Measurements from ENCODE around the gene IAH1.
A peak's percentile ranks its signal among the peaks of the same experiment; 100 is the strongest.

IAH1 gene, protein sequence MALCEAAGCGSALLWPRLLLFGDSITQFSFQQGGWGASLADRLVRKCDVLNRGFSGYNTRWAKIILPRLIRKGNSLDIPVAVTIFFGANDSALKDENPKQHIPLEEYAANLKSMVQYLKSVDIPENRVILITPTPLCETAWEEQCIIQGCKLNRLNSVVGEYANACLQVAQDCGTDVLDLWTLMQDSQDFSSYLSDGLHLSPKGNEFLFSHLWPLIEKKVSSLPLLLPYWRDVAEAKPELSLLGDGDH

GRCh38 chr2:9474361-9475057, at the start of gene IAH1:
TSS of gene IAH1 (plus strand) at chr2:9474551. CDS start at chr2:9474567, 16 bp downstream.
- DNase-seq = peak; percentile 76

DNA sequence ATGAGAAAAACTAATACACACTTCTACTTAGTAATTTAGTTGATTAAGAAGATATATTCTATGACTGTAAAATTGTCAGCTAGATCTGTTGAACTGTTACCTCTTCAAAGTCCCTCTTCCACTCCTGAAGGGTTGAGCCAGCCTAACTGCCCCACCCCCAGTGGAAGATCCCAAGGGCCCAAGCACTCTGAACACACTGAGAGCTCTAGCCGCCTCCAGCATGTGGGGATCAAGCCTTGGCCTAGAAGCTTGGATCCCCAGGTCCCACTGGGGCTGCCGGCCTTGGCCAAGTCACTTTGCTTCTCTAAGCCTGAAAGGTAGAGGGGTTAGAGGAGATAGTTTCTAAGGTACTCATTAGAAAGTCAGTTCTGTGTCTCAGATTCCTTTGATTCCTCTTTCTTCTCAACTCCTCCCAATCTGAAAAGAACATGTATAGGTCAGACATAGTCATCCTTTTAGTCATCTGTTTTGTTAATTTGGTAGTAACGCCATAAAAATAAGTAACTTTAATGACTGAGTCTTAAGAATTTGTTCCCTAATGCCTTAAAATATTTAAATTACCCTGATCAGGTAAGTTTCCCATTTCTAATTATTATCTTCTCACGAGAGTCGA, 45.3 kb upstream of the IAH1 start:
- DNase-seq = no peak

DNA sequence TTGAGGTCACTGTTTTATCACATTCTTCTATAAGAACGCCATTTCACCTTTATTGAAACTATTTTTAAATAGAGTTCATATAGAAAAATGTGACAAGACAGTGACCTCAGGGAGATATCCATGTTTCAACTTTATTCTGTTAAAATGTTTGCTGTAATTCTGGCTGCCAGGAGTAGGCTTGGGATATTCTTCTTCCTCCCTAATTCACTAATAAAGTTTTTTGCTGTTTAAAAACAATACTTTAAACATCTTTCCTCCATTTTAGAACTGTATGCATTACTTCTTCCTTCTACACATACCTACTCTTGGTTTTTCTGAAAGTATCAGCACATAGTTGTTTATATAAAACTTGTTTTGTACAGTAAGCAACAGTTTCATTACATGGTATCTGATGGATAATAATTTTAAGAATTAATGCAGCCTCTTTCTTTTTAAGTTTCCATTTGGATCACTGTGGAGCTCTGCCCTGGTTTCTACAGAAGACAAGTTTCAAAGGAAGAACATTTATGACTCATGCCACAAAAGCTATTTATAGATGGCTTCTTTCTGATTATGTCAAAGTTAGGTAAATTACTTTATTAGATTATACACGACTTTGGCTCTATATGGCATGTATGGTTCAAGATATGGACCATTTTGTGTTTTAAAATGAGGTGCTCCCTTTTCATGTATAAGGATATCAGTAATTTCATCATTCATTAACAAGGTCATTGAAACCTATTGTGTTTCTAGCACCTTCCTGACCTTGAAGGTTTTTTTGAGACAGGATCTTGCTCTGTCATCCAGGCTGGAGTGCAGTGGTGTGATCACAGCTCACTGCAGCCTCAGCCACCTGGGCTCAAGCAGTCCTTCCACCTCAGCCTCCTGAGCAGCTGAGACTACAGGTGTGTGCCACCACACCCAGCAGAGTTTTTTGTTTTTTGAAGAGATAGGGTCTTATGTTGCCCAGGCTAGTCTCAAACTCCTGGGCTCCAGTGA, 43.7 kb upstream of the IAH1 start:
- no peak for DNase-seq

GRCh38 chr2:9434489-9434888, 39.9 kb upstream of the IAH1 start:
- DNase-seq = no peak

GRCh38 chr2:9439536-9439935, 34.8 kb upstream of the IAH1 start:
- DNase-seq = no peak

DNA sequence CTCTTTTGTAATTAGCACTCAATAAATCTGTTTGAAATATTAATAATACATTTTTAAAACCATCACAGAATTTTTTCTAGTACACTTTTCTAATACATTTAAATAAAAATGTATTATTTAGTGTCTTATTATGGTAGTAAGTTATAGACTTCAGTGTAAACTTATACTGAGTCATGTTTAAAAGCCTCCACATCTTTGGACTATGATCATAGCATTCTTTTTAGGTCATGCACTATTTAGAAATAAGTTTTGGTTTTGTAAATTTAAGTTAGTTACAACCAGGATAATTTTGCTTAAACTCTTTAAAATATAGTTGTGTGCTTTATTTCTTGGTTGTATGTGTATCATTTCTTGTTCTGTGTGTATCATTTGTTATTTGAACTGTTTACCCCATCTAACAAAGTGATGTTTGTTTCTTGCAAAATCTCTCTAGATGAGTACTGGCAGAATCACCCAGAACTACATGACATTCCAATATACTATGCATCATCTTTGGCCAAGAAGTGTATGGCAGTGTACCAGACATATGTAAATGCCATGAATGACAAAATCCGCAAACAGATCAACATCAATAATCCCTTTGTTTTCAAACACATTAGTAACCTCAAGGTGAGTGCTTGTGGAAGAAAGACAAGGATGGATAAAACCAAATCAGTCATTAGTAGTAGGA, 34.2 kb upstream of the IAH1 start:
- no peak for DNase-seq

- no peak for DNase-seq
These were observed 32.8 kb upstream of the IAH1 start for GRCh38 chr2:9441556-9441955.

- no peak for DNase-seq
These were observed 30.8 kb upstream of the IAH1 start for GRCh38 chr2:9443526-9443925.

GRCh38 chr2:9445089-9445488, 29.3 kb upstream of the IAH1 start:
- no peak for DNase-seq

- no peak for DNase-seq
These were observed 23.1 kb upstream of the IAH1 start for GRCh38 chr2:9451231-9451630.

- no peak for DNase-seq
These were observed 13.8 kb upstream of the IAH1 start for GRCh38 chr2:9460441-9461017.

DNA sequence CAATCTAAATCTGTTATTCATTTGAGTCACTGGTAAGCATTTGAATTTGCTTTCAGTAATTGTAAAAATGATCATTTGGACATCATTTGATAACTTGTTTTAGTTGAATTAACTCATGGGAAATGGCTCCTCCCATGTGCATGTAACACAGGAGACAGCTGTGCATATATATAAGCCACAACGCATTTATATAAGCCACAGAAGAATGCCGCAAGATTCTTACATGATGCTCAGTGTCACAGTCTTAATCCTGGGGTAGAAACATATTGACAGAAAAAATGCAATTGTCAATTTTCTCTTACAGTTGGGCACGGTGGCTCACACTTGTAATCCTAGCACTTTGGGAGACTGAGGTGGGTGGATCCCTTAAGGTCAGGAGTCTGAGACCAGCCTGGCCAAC, 13.3 kb upstream of the IAH1 start:
- no peak for DNase-seq

DNA sequence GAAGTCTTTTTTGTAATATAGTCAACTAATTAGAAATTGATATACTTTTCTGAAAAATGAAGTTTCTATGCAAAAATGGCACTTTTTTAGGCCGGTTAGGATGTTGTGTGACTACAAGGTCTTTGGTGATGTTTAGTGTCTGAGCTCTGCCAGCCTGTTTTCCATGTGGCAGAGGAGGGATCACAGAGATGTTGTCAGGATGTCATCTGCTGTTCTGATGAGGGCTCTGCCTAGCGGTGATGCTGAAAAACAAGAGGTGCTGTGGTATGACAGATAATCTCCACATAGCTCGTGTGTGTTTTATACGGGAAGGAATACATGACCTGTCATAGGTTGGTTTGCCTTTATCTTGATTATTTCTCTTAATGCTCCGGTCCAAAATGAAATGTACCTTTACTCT, 12.0 kb upstream of the IAH1 start:
- no peak for DNase-seq

DNA sequence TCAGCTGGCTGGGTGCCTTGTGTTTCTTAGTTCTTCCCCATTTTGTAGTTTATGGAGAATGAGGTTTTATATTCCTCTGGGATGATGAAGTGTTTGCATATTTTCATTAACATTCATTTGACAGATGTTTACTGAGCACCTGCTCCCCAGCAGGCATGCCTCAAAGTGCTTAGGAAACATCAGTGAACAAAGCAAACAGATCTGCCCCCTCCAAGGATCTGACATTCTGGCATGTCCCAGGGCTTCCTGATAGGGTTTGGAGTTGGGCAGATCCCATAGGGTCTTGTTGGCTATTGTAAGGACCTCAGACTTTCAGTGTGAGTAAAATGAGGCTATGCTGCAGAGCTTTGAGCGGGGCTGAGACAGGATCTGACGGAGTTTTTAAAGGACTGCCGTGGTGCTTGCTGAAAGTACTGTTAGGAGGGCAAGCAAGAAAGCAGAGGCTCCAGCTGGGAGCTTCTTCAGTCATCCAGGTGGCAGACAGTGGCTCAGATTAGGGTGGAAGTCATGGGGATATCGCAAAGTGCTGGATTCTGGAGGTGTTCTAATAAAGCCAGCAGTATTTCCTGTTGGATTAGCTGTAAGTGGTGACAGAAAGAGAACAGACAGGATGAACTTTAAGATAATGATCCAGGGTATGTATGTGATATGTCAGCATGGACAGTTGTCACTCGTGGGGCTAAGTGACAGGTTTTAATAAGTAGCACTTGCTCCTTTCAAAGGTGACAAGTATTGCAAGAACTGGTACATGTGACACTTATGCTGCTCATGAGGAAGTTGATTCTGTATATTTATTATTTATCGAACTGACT, 11.3 kb upstream of the IAH1 start:
- DNase-seq = no peak

DNA sequence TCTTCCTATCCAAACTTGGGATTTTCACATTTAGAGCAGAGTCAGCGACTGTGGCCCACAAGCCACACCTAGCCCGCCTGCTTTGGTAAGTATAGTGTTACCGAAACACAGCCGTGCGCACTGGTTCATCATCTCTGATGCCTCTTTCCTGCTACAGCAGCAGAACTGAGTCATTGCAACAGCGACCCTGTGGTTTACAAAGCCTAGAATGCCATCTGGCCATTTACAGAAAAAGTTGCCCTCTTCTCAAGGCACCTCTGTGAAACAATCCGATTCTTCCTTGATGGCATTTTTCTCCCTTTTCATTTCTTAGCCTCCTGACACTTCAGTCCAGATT, 10.7 kb upstream of the IAH1 start:
- DNase-seq = no peak

DNA sequence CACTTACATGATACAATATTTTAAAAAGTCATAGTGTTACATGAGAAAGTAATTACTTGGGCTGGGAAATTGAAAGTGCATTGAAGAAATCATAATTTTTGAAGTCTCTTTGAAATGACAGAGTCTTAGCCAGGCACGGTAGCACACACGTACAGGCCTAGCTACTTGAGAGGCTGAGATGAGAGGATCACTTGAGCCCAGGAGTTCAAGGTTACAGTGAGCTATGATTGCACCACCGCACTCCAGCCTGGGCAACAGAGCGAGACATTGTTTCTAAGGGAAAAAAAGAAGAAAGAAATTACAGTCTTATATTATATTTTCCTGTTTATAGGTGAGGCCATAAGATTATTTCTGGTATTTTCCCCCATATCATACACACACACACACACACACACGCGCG, 9.2 kb upstream of the IAH1 start:
- DNase-seq = no peak

DNA sequence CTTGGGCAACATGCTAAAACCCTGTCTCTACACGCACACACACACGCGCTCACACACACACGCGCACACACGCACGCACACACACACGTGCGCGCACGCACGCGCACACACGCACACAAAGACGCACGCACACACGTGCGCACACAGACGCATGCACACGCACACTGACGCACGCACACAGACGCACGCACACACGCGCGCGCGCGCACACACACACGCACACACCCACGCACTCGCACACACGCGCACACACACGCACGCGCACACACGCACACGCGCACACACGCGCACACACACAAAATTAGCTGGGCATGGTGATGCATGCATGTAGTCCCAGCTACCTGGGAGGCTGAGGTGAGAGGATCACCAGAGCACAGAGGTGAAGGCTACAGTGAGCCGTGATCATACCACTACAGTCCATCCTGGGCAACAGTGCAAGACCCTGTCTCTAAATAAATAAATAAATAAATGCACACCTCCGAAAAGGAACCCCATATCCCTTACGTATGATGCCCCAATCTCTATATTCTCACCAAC, 8.1 kb upstream of the IAH1 start:
- DNase-seq = no peak

GRCh38 chr2:9467687-9468086, 6.7 kb upstream of the IAH1 start:
- DNase-seq = no peak

DNA sequence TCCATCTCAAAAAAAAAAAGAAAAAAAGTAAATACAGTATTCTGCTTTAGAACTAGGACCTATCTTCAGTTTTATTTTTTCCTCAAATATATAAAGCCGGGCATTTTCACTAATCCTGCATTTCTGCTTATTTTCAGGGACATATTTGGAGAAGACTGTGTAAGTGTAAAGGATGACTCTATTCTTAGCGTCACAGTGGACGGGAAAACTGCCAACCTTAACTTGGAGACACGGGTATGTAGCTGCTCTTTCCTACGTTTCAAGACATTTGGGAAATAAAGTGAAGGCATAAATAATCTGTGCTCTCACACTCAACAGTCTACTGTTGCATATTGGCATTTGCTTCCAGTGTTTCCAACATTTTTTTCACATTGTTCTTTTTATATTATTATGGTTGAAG, 3.1 kb upstream of the IAH1 start:
- DNase-seq = no peak

- DNase-seq = no peak
These were observed 1.8 kb upstream of the IAH1 start for GRCh38 chr2:9472511-9472910.

DNA sequence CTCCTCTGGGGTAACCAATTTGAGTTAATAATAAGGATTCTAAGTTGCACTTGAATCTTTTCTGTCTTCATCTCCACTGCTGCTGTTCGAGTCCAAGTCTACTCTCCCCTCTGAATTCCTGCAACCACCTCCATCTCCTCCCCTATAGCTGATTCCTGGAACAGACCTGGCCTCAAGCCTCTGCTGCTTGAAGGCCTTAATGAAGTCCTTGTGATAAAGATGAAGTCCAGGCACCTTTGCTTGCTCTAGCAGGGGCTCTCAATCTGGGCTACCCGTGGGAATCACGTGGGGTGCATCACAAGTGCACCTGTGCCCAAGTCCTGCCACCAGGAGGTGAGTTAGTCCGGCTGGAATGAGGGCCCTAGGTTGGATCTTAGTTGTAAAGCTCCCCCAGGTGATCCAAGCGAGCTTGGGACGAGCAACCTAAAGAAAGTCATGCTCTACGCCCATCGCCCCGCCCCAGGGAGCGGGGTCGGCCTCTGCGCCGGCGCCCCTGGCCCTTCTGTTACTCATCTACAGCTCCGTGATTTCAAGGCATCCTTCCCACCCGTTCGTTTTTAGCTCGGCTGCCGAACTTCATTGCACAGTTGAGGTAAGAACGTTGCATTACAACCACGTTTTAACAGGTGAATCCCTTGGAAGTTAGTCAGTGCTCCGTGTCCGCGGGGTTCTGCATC, 905 bp upstream of the IAH1 start:
- peak; percentile 86 for DNase-seq
